Adrenal gland (tissue), 5 donors: ENCODE measurements around the gene SLC16A2.

ENCODE experiments used
- POLR2A ChIP-seq, 2 donors: fragments of 450-650 bp; IDR thresholded peaks; one replicate each; pipeline ENCODE4 v1.6.1; 2017; ENCODE audit warnings: antibody characterized with exemption in 2 of 2, mild to moderate bottlenecking in 2 of 2, moderate library complexity in 1 of 2
- TF ChIP-seq, protein P1 (sequence below), 6 experiments: fragments of 450-650 bp in 4 of 6; fragments of 200-600 bp in 2 of 6; sonication (generic) in 1 of 6; IDR thresholded peaks; 1 replicate in 5 of 6; 2 replicates in 1 of 6; pipeline versions ENCODE4 v1.5.1 to v1.8.0; 2016 to 2021; ENCODE audit warnings: antibody characterized with exemption in 6 of 6, mild to moderate bottlenecking in 2 of 6, moderate library complexity in 1 of 6
- donor health status: DM: no; HTN: no; CAD: no.

DNA sequence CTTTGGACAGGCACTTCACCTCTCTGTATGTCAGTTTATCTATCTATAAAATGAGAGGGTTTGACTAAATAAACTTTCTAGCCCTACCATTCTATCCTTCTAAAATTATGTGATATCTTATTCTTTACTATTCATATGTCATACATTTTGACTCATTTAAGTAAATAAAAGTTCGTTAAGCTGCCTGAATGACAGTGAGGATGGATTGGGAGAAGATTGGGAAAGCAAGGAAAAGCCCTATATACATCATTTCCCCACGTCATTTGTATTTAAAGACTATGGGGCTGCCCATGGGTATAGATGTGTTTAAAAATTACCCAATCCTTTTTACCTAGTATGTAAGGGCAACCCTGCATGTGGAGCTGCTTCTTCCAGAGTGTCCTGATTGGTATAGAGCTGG lies 5.3 kb downstream of the SLC16A2 start:
- TF ChIP-seq, protein P1, sequence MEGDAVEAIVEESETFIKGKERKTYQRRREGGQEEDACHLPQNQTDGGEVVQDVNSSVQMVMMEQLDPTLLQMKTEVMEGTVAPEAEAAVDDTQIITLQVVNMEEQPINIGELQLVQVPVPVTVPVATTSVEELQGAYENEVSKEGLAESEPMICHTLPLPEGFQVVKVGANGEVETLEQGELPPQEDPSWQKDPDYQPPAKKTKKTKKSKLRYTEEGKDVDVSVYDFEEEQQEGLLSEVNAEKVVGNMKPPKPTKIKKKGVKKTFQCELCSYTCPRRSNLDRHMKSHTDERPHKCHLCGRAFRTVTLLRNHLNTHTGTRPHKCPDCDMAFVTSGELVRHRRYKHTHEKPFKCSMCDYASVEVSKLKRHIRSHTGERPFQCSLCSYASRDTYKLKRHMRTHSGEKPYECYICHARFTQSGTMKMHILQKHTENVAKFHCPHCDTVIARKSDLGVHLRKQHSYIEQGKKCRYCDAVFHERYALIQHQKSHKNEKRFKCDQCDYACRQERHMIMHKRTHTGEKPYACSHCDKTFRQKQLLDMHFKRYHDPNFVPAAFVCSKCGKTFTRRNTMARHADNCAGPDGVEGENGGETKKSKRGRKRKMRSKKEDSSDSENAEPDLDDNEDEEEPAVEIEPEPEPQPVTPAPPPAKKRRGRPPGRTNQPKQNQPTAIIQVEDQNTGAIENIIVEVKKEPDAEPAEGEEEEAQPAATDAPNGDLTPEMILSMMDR (IDR thresholded peaks at IDR 0.05), result no peak
- no peak for TF ChIP-seq POLR2A (IDR thresholded peaks at IDR 0.05)
